IMR-90 (cell line): ENCODE data around the gene UBASH3A. TPM values are rescaled to one million over a fixed set of nuclear protein-coding genes. Genes with fewer than 3 reads are reported as not detected.

Source experiments
- ATAC-seq: fragments of 200-7000 bp; cut with Tn5 transposase; 2 replicates; pipeline ENCODE4 v1.9.1; 2020; ENCODE audit warnings: low read depth, mild to moderate bottlenecking, moderate library complexity
- BruUV-seq: library from RNA; stranded (reverse); fragments of 400-500 nt; replicated peaks from 2 replicates; lab custom pipeline; 2021; lab: Mats Ljungman, UMichigan
- CTCF ChIA-PET: fragments of 300-600 bp; formaldehyde crosslinking; extraction: SDS; loops from one replicate; lab custom pipeline; 2021; ENCODE audit warnings: antibody characterized with exemption; lab: Yijun Ruan, JAX
- POLR2A ChIA-PET: fragments of 300-600 bp; sonication (Branson Sonifier 250); formaldehyde crosslinking; loops from one replicate; lab custom pipeline; 2022; ENCODE audit warnings: antibody characterized with exemption; ENCODE audit not compliant: unreplicated experiment; lab: Charles Lee
- DNase-seq: peaks from one replicate; pipeline ENCODE4 v3.0.0; 2013
- H2AFZ ChIP-seq: replicated peaks from 2 replicates; pipeline ENCODE3; 2013; ENCODE audit warnings: low read length, mild to moderate bottlenecking; ENCODE audit not compliant: poor library complexity
- H2AK5ac ChIP-seq: 2 replicates; pipeline ENCODE4 v1.6.1; 2013; ENCODE audit warnings: low read depth, low read length, inconsistent platforms
- H2AK9ac ChIP-seq: replicated peaks from 2 replicates; pipeline ENCODE3; 2013; ENCODE audit warnings: mild to moderate bottlenecking, low read depth, low read length, moderate library complexity; ENCODE audit not compliant: poor library complexity
- H2BK120ac ChIP-seq: 2 replicates; pipeline ENCODE4 v1.6.1; 2013; ENCODE audit warnings: low read depth, low read length, inconsistent platforms
- H2BK15ac ChIP-seq: 3 replicates; pipeline ENCODE4 v1.6.1; 2013; ENCODE audit warnings: low read depth, low read length, inconsistent platforms
- H2BK20ac ChIP-seq: 2 replicates; pipeline ENCODE4 v1.6.1; 2013; ENCODE audit warnings: low read depth, mild to moderate bottlenecking, inconsistent platforms, low read length, moderate library complexity
- H2BK5ac ChIP-seq: 2 replicates; pipeline ENCODE4 v1.6.1; 2013; ENCODE audit warnings: mild to moderate bottlenecking, low read depth, low read length, inconsistent platforms; ENCODE audit not compliant: poor library complexity, severe bottlenecking
- H3K14ac ChIP-seq: replicated peaks from 2 replicates; pipeline ENCODE4 v1.6.1; 2013; ENCODE audit warnings: low read depth, low read length, inconsistent platforms
- H3K18ac ChIP-seq: 2 replicates; pipeline ENCODE4 v1.6.1; 2013; ENCODE audit warnings: low read depth, low read length, control low read depth
- H3K23ac ChIP-seq: 2 replicates; pipeline ENCODE4 v1.6.1; 2013; ENCODE audit warnings: low read depth, low read length, inconsistent platforms
- H3K27ac ChIP-seq: 2 replicates; pipeline ENCODE4 v1.5.1; 2013; ENCODE audit warnings: mild to moderate bottlenecking, control low read depth, low read length; ENCODE audit not compliant: insufficient read depth
- H3K27me3 ChIP-seq: 2 replicates; pipeline ENCODE4 v1.6.1; 2013; ENCODE audit warnings: low read length; ENCODE audit not compliant: control insufficient read depth, insufficient read depth
- H3K36me3 ChIP-seq: 2 replicates; pipeline ENCODE4 v1.6.1; 2013; ENCODE audit warnings: low read length, mixed read lengths; ENCODE audit not compliant: control insufficient read depth, insufficient read depth
- H3K4ac ChIP-seq: 2 replicates; pipeline ENCODE4 v1.6.1; 2013; ENCODE audit warnings: low read depth, low read length, inconsistent platforms
- H3K4me1 ChIP-seq: 2 replicates; pipeline ENCODE4 v1.6.1; 2013; ENCODE audit warnings: low read length, mixed read lengths; ENCODE audit not compliant: control insufficient read depth, insufficient read depth
- H3K4me2 ChIP-seq: 2 replicates; pipeline ENCODE4 v1.6.1; 2013; ENCODE audit warnings: low read depth, mild to moderate bottlenecking, control low read depth, low read length, moderate library complexity
- H3K4me3 ChIP-seq: 2 replicates; pipeline ENCODE4 v1.5.1; 2013; ENCODE audit warnings: low read depth, mild to moderate bottlenecking, control low read depth, low read length, moderate library complexity; ENCODE audit not compliant: insufficient read depth
- H3K56ac ChIP-seq: 2 replicates; pipeline ENCODE4 v1.6.1; 2013; ENCODE audit warnings: low read length, inconsistent platforms; ENCODE audit not compliant: insufficient read depth; ENCODE audit errors: extremely low read depth
- H3K79me1 ChIP-seq, 2 experiments: 2 replicates each; pipeline ENCODE4 v1.6.1; 2013; ENCODE audit warnings: low read length in 2 of 2, inconsistent platforms in 1 of 2, low read depth in 1 of 2
- H3K9ac ChIP-seq: 2 replicates; pipeline ENCODE4 v1.6.1; 2013; ENCODE audit warnings: low read depth, low read length, control low read depth
- H3K9me1 ChIP-seq: 2 replicates; pipeline ENCODE4 v1.6.1; 2013; ENCODE audit warnings: low read length, inconsistent platforms; ENCODE audit not compliant: insufficient read depth
- H3K9me3 ChIP-seq: 2 replicates; pipeline ENCODE4 v1.6.1; 2013; ENCODE audit warnings: low read length; ENCODE audit not compliant: control insufficient read depth, insufficient read depth
- H4K20me1 ChIP-seq: 2 replicates; pipeline ENCODE4 v1.6.1; 2013; ENCODE audit warnings: low read length, inconsistent platforms; ENCODE audit not compliant: insufficient read depth
- H4K5ac ChIP-seq: 2 replicates; pipeline ENCODE4 v1.6.1; 2013; ENCODE audit warnings: mild to moderate bottlenecking, low read depth, low read length, control low read depth
- H4K8ac ChIP-seq, 2 experiments: 2 replicates each; pipeline ENCODE4 v1.6.1; 2013; ENCODE audit warnings: low read depth in 2 of 2, low read length in 2 of 2, control low read depth in 1 of 2, inconsistent platforms in 1 of 2
- H4K91ac ChIP-seq: 2 replicates; pipeline ENCODE4 v1.6.1; 2013; ENCODE audit warnings: low read depth, low read length, inconsistent platforms; ENCODE audit not compliant: insufficient read depth
- BHLHE40 ChIP-seq: fragments of 150-350 bp; IDR thresholded peaks from 2 replicates; pipeline ENCODE4 v1.6.1; 2016; ENCODE audit warnings: mild to moderate bottlenecking, low read depth, low read length
- CHD1 ChIP-seq: IDR thresholded peaks from 2 replicates; pipeline ENCODE4 v1.6.1; 2012; ENCODE audit warnings: low read depth, low read length, improper control_type of control experiment
- FOS ChIP-seq: fragments of 150-350 bp; IDR thresholded peaks from 2 replicates; pipeline ENCODE4 v1.6.1; 2016; ENCODE audit warnings: low read depth, low read length
- MAFK ChIP-seq: IDR thresholded peaks from 2 replicates; pipeline ENCODE4 v1.6.1; 2012; ENCODE audit warnings: low read depth, low read length, improper control_type of control experiment
- MAZ ChIP-seq: IDR thresholded peaks from 2 replicates; pipeline ENCODE4 v1.6.1; 2012; ENCODE audit warnings: low read depth, mild to moderate bottlenecking, low read length, improper control_type of control experiment, moderate library complexity, borderline replicate concordance
- MXI1 ChIP-seq: IDR thresholded peaks from 2 replicates; pipeline ENCODE4 v1.6.1; 2012; ENCODE audit warnings: low read depth, mild to moderate bottlenecking, low read length, moderate library complexity, borderline replicate concordance
- NFE2L2 ChIP-seq: fragments of 150-350 bp; IDR thresholded peaks from 2 replicates; pipeline ENCODE4 v1.6.1; 2016; ENCODE audit warnings: low read depth, mild to moderate bottlenecking, low read length
- POLR2A ChIP-seq: IDR thresholded peaks from 2 replicates; pipeline ENCODE4 v1.6.1; 2012; ENCODE audit warnings: mild to moderate bottlenecking, low read depth, low read length
- RAD21 ChIP-seq: IDR thresholded peaks from 2 replicates; pipeline ENCODE4 v1.6.1; 2012; ENCODE audit warnings: low read length, improper control_type of control experiment
- RFX5 ChIP-seq: IDR thresholded peaks from 2 replicates; pipeline ENCODE4 v1.8.0; 2012; ENCODE audit warnings: low read depth, mild to moderate bottlenecking, low read length, moderate library complexity
- SMC3 ChIP-seq: fragments of 150-350 bp; IDR thresholded peaks from 2 replicates; pipeline ENCODE4 v1.6.1; 2016; ENCODE audit warnings: low read depth, mild to moderate bottlenecking, antibody characterized with exemption, low read length, moderate library complexity
- USF2 ChIP-seq: fragments of 150-350 bp; IDR thresholded peaks from 2 replicates; pipeline ENCODE4 v1.6.1; 2017; ENCODE audit warnings: mild to moderate bottlenecking, antibody characterized with exemption, low read length, low read depth
- WGBS, 2 experiments: methylation state at CpG; one replicate each; pipeline versions ENCODE4 v1.1.5 to v1.1.7; 2013; ENCODE audit warnings: missing lambda C conversion rate in 2 of 2; ENCODE audit not compliant: insufficient read length in 1 of 2; ENCODE audit errors: extremely low coverage in 2 of 2; 5-methylcytosine and 5-hydroxymethylcytosine counted together
- dilution Hi-C: fragments of 300-500 bp; cut with HindIII; formaldehyde crosslinking; loops from one replicate; pipeline ENCODE4 v1.14.3; 2018; ENCODE audit warnings: low sequenced_read_pairs; ENCODE audit not compliant: unreplicated experiment
- in situ Hi-C: fragments of 300-500 bp; cut with MboI; formaldehyde crosslinking; loops from 3 replicates; pipeline ENCODE4 v1.14.3; 2019; ENCODE audit warnings: low sequenced_read_pairs, inconsistent platforms, mixed read lengths
- intact Hi-C: fragments of 100-400 bp; cut with micrococcal nuclease; formaldehyde crosslinking; loops from 2 replicates; pipeline ENCODE4 v1.10.0; 2022
- polyA plus RNA-seq, 3 experiments: library from polyadenylated mRNA; depleted of rRNA; stranded (reverse); fragments of >200 nt; gene quantifications; 2 replicates each; pipeline ENCODE4 v1.2.3, GENCODE V29; 2012; ENCODE audit warnings: low replicate concordance in 1 of 3
- total RNA-seq: library from RNA; depleted of rRNA; stranded (reverse); fragments of >200 nt; gene quantifications from 2 replicates; pipeline ENCODE4 v1.2.3, GENCODE V29; 2012
- TF ChIP-seq, protein P1 (sequence below): fragments of 150-350 bp; IDR thresholded peaks from 2 replicates; pipeline ENCODE4 v1.6.1; 2016; ENCODE audit warnings: low read depth, mild to moderate bottlenecking, low read length, moderate library complexity, borderline replicate concordance

Gene UBASH3A
- total and polyA plus RNA-seq, 2 of the 4 experiments (the other 2 are of a cell fraction) = not detected

DNA sequence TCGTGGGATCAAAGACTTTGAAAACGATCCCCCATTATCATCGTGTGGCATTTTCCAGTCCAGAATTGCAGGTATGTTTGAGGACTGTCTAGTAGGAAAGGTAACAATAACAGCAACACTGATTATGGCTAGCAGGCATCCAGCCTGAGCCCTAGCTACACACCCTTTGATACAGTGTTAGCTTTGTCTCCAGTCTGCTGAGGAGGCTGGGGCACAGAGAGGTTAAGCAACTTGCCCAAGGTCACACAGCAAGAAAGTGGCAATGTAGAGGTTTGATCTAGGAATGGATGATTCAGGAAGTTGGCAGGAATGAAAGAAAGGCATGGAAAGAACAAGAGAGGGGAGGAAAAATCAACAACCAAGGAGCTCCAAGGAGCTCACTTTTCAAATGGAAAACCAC lies 31.2 kb downstream of the UBASH3A start:
- H3K4me3 ChIP-seq = no peak overlapping the region
- H2BK15ac ChIP-seq = no peak overlapping the region
- WGBS, 2 experiments = no CpG with 5 or more reads among the region's 3 CpGs
- in situ Hi-C loops = no loop called here
- H3K9me1 ChIP-seq = no peaks in the 10 kb centered on the region
- no peak overlapping the region for H2AK9ac ChIP-seq
- H3K4ac ChIP-seq = no peak overlapping the region
- no peak overlapping the region for H3K4me2 ChIP-seq
- H3K27ac ChIP-seq = no peak overlapping the region
- H4K5ac ChIP-seq = no peak overlapping the region
- H3K4me1 ChIP-seq = no peaks in the 10 kb centered on the region
- intact Hi-C loops = no loop called here
- CTCF ChIA-PET = no interaction called here
- H4K8ac ChIP-seq = no peak overlapping the region
- ATAC-seq (no peak), DNase-seq (no peak)
- dilution Hi-C loops = no loop called here
- no peaks in the 10 kb centered on the region for H3K36me3 ChIP-seq
- TF ChIP-seq POLR2A (no peak), CHD1 (no peak), MXI1 (no peak), USF2 (no peak), MAZ (no peak), RFX5 (no peak), RAD21 (no peak), BHLHE40 (no peak), FOS (no peak), NFE2L2 (no peak), MAFK (no peak), SMC3 (no peak)
- TF ChIP-seq, protein P1, sequence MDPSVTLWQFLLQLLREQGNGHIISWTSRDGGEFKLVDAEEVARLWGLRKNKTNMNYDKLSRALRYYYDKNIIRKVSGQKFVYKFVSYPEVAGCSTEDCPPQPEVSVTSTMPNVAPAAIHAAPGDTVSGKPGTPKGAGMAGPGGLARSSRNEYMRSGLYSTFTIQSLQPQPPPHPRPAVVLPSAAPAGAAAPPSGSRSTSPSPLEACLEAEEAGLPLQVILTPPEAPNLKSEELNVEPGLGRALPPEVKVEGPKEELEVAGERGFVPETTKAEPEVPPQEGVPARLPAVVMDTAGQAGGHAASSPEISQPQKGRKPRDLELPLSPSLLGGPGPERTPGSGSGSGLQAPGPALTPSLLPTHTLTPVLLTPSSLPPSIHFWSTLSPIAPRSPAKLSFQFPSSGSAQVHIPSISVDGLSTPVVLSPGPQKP = no peak
- H3K9me3 ChIP-seq = no peaks in the 10 kb centered on the region; the same call in none of the 2 replicates
- no peak overlapping the region for H3K9ac ChIP-seq
- H2AFZ ChIP-seq = no peak overlapping the region
- H3K79me1 ChIP-seq = no peaks in the 10 kb centered on the region
- H3K18ac ChIP-seq = no peak overlapping the region
- H3K23ac ChIP-seq = no peak overlapping the region
- no peak overlapping the region for H2BK120ac ChIP-seq
- H4K91ac ChIP-seq = no peak overlapping the region
- POLR2A ChIA-PET = no interaction called here
- BruUV-seq = no TSS peak
- H3K56ac ChIP-seq = no peak overlapping the region
- H3K14ac ChIP-seq = no peak overlapping the region
- no peaks in the 10 kb centered on the region; the same call in 1 of the 2 replicates for H3K27me3 ChIP-seq
- H4K20me1 ChIP-seq = no peaks in the 10 kb centered on the region
- H2BK20ac ChIP-seq = no peak overlapping the region
- H2BK5ac ChIP-seq = no peak overlapping the region
- no peak overlapping the region for H2AK5ac ChIP-seq
